Astrocyte (in vitro differentiated cells and primary cell): ENCODE measurements around the gene EPN3. TPM values are rescaled to one million over a fixed set of nuclear protein-coding genes. Genes with fewer than 3 reads are reported as not detected.

Experiments used
- DNase-seq: peaks from one replicate; pipeline ENCODE4 v3.0.0-alpha.2; 2010; ENCODE audit warnings: low read depth
- FAIRE-seq: peaks from 2 replicates; lab custom pipeline; 2011; peaks lifted over from hg19 to GRCh38; lab: Jason Lieb, UNC
- H2AFZ ChIP-seq: 2 replicates; pipeline ENCODE4 v1.6.0; 2012; ENCODE audit warnings: low read depth, low read length, inconsistent platforms
- H3K27ac ChIP-seq: 2 replicates; pipeline ENCODE4 v1.5.1; 2011; ENCODE audit warnings: low read depth, low read length, inconsistent platforms
- H3K27me3 ChIP-seq: 2 replicates; pipeline ENCODE4 v1.6.0; 2011; ENCODE audit warnings: low read length, inconsistent platforms; ENCODE audit not compliant: insufficient read depth
- H3K36me3 ChIP-seq: 2 replicates; pipeline ENCODE4 v1.5.1; 2011; ENCODE audit warnings: low read length, inconsistent platforms; ENCODE audit not compliant: insufficient read depth
- H3K4me1 ChIP-seq: 2 replicates; pipeline ENCODE4 v1.5.1; 2011; ENCODE audit warnings: low read length, inconsistent platforms; ENCODE audit not compliant: insufficient read depth
- H3K4me2 ChIP-seq: 2 replicates; pipeline ENCODE4 v1.6.0; 2012; ENCODE audit warnings: low read length, inconsistent platforms
- H3K4me3 ChIP-seq: 2 replicates; pipeline ENCODE4 v1.5.1; 2011; ENCODE audit warnings: low read depth, mild to moderate bottlenecking, low read length, inconsistent platforms; ENCODE audit not compliant: insufficient read depth
- H3K79me2 ChIP-seq: 2 replicates; pipeline ENCODE4 v1.6.0; 2012; ENCODE audit warnings: mild to moderate bottlenecking, low read length, inconsistent platforms; ENCODE audit not compliant: insufficient read depth
- H3K9ac ChIP-seq: 2 replicates; pipeline ENCODE4 v1.6.0; 2012; ENCODE audit warnings: mild to moderate bottlenecking, low read length, inconsistent platforms
- H3K9me3 ChIP-seq: 2 replicates; pipeline ENCODE4 v1.5.1; 2012; ENCODE audit warnings: low read depth, mild to moderate bottlenecking, low read length, inconsistent platforms; ENCODE audit not compliant: insufficient read depth
- H4K20me1 ChIP-seq: 2 replicates; pipeline ENCODE4 v1.6.0; 2012; ENCODE audit warnings: low read length, inconsistent platforms; ENCODE audit not compliant: insufficient read depth
- H3K27ac Mint-ChIP-seq: one replicate; pipeline ENCODE4 v1.8.0; 2021; ENCODE audit warnings: mild to moderate bottlenecking, mixed read lengths; ENCODE audit not compliant: unreplicated experiment
- H3K27me3 Mint-ChIP-seq: one replicate; pipeline ENCODE4 v1.8.0; 2021; ENCODE audit warnings: low read depth, mixed read lengths; ENCODE audit not compliant: unreplicated experiment
- H3K36me3 Mint-ChIP-seq: one replicate; pipeline ENCODE4 v1.8.0; 2021; ENCODE audit warnings: low read depth, mixed read lengths; ENCODE audit not compliant: unreplicated experiment
- H3K4me1 Mint-ChIP-seq: one replicate; pipeline ENCODE4 v1.8.0; 2021; ENCODE audit warnings: low read depth, mixed read lengths; ENCODE audit not compliant: unreplicated experiment
- H3K4me3 Mint-ChIP-seq: one replicate; pipeline ENCODE4 v1.8.0; 2021; ENCODE audit warnings: mild to moderate bottlenecking, moderate library complexity, mixed read lengths; ENCODE audit not compliant: unreplicated experiment
- H3K9me3 Mint-ChIP-seq: one replicate; pipeline ENCODE4 v1.8.0; 2021; ENCODE audit warnings: mild to moderate bottlenecking, mixed read lengths; ENCODE audit not compliant: unreplicated experiment
- EZH2 ChIP-seq: IDR thresholded peaks from 2 replicates; pipeline ENCODE4 v1.6.1; 2012; ENCODE audit warnings: mild to moderate bottlenecking, low read length, inconsistent platforms; ENCODE audit not compliant: insufficient read depth
- total RNA-seq: library from RNA; stranded (reverse); gene quantifications from 2 replicates; pipeline ENCODE4 v1.2.1, GENCODE V29; 2021
- TF ChIP-seq, protein P1 (sequence below): IDR thresholded peaks from 2 replicates; pipeline ENCODE4 v1.5.1; 2011; ENCODE audit warnings: low read depth, mild to moderate bottlenecking, inconsistent platforms, low read length, moderate library complexity; ENCODE audit not compliant: insufficient read depth

EPN3 gene
- total RNA-seq, 1 donor from 2014 or later: 1.7 TPM

DNA sequence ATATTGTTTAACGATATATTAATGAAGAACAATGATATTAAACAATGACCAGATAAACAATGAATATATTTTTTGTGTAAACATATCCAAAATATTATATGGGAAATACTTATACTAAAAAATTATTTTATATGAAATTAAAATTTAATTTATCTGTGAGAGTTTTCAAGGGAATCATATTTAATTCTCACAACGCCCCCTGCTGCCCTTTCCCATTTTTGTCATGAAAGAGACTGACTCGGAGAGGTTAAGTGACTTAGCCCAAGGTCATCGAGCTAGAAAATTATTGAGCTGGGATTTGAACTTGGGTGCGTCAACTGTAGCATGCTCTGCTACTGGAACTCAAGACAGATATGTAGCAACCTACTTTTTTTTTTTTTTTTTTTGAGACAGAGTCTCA, 31.5 kb upstream of the EPN3 start:
- no peak for DNase-seq
- H3K79me2 ChIP-seq: no peaks in the 10 kb centered on the region
- H3K27me3 ChIP-seq: no peaks in the 10 kb centered on the region
- no peak overlapping the region for H3K9ac ChIP-seq
- H3K27ac Mint-ChIP-seq: no peak overlapping the region
- no peaks in the 10 kb centered on the region for H3K36me3 ChIP-seq
- no peak overlapping the region for H3K4me2 ChIP-seq
- H3K9me3 Mint-ChIP-seq: no peaks in the 10 kb centered on the region
- no peaks in the 10 kb centered on the region for H3K36me3 Mint-ChIP-seq
- no peak overlapping the region for H3K27ac ChIP-seq
- H3K9me3 ChIP-seq: no peaks in the 10 kb centered on the region
- H3K4me1 ChIP-seq: no peaks in the 10 kb centered on the region
- no peak overlapping the region for H3K4me3 ChIP-seq
- no peaks in the 10 kb centered on the region for H4K20me1 ChIP-seq
- no peak overlapping the region for H3K4me3 Mint-ChIP-seq
- FAIRE-seq: no peak
- peaks cover 9% of the 10 kb centered on the region for H3K4me1 Mint-ChIP-seq
- no peak for TF ChIP-seq EZH2
- TF ChIP-seq, protein P1, sequence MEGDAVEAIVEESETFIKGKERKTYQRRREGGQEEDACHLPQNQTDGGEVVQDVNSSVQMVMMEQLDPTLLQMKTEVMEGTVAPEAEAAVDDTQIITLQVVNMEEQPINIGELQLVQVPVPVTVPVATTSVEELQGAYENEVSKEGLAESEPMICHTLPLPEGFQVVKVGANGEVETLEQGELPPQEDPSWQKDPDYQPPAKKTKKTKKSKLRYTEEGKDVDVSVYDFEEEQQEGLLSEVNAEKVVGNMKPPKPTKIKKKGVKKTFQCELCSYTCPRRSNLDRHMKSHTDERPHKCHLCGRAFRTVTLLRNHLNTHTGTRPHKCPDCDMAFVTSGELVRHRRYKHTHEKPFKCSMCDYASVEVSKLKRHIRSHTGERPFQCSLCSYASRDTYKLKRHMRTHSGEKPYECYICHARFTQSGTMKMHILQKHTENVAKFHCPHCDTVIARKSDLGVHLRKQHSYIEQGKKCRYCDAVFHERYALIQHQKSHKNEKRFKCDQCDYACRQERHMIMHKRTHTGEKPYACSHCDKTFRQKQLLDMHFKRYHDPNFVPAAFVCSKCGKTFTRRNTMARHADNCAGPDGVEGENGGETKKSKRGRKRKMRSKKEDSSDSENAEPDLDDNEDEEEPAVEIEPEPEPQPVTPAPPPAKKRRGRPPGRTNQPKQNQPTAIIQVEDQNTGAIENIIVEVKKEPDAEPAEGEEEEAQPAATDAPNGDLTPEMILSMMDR: peak; percentile 43
- no peak overlapping the region for H2AFZ ChIP-seq
- peaks cover 12% of the 10 kb centered on the region for H3K27me3 Mint-ChIP-seq

DNA sequence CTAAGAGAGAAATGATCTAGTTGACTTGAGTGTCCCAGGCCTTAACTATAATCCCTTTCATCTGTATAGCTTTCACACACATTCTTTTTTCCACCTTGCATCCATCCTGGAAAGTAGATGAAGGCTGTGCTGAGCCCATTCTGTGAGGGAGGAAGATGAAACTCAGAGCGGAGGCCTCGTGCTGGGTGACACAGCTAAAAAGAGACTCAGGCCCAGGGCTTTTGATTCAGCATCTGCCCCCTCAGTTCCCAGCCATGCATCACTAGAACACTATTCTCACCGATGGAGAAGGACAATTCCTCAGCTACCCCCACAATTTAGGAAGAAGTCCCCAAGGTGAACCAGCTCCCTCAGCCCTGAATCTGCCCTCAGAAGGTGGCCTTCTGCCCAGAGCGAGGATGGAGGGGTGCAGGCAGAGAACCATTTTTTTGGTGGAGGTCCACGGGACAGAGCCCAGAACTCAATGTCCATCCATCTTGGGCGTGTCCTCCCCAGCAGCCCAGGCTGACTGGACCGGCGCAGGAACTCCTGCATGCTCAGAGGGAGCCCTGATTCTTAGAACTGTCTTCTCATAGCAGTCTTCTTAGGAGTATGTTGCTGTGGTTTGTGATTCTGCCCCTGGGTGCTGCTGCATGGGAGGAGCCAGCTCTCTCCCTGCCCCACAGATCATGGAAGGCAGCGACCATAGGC, 30.1 kb upstream of the EPN3 start:
- Histone ChIP-seq H3K79me2 (no peaks in the 10 kb centered on the region), H3K4me2 (no peak overlapping the region), H3K27ac (no peak overlapping the region), H3K9ac (no peak overlapping the region), H3K9me3 (no peaks in the 10 kb centered on the region), H3K4me1 (peaks cover 1% of the 10 kb centered on the region), H3K4me3 (no peak overlapping the region), H3K27me3 (no peaks in the 10 kb centered on the region), H3K36me3 (no peaks in the 10 kb centered on the region), H4K20me1 (no peaks in the 10 kb centered on the region), H2AFZ (no peak overlapping the region)
- DNase-seq: no peak
- H3K4me1 Mint-ChIP-seq: peaks cover 9% of the 10 kb centered on the region
- no peaks in the 10 kb centered on the region for H3K9me3 Mint-ChIP-seq
- H3K27ac Mint-ChIP-seq: no peak overlapping the region
- H3K4me3 Mint-ChIP-seq: no peak overlapping the region
- TF ChIP-seq, protein P1: no peak
- no peak for TF ChIP-seq EZH2
- H3K36me3 Mint-ChIP-seq: no peaks in the 10 kb centered on the region
- peaks cover 13% of the 10 kb centered on the region for H3K27me3 Mint-ChIP-seq
- FAIRE-seq: no peak

DNA sequence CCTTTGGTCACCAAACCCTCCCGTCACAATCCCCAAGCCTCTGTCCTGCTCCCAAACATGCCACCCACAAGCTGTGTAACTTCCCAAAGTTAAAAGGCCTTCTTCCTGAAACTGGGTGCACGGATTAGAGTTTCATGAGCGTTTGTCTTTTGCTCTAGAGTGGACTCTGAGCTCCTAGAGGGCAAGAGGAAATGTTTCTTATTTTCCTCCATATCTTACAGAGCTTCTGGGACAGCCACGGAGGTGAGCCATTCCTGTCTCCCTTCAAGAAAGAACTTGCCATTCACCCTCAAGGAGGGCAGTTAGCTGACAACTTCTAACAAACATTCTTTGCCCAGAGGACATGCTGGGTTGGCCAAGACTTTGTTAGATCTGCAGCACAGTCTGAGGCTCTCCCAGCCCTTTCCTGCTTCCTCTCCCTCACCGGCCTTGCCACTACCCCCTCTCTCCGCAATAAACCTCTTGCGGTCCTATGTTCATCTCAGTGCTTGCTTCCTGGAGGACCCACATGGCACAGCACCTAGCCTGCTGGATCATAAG, 26.9 kb upstream of the EPN3 start:
- Mint-ChIP-seq H3K4me3 (no peak overlapping the region), H3K27me3 (peaks cover 11% of the 10 kb centered on the region), H3K27ac (no peak overlapping the region), H3K4me1 (peaks cover 11% of the 10 kb centered on the region), H3K9me3 (no peaks in the 10 kb centered on the region), H3K36me3 (no peaks in the 10 kb centered on the region)
- H3K4me1 ChIP-seq: peaks cover 7% of the 10 kb centered on the region
- H3K36me3 ChIP-seq: no peaks in the 10 kb centered on the region
- no peak for TF ChIP-seq EZH2
- TF ChIP-seq, protein P1: no peak
- FAIRE-seq (no peak), DNase-seq (no peak)
- H3K27me3 ChIP-seq: no peaks in the 10 kb centered on the region
- no peak overlapping the region for H3K4me2 ChIP-seq
- H3K79me2 ChIP-seq: no peaks in the 10 kb centered on the region
- no peak overlapping the region for H3K4me3 ChIP-seq
- no peak overlapping the region for H3K27ac ChIP-seq
- no peak overlapping the region for H3K9ac ChIP-seq
- no peaks in the 10 kb centered on the region for H4K20me1 ChIP-seq
- H2AFZ ChIP-seq: no peak overlapping the region
- H3K9me3 ChIP-seq: no peaks in the 10 kb centered on the region
